SK-N-SH treated with all-trans-retinoic acid at 6 μM for 48 hours (cell line): ENCODE results near the gene ERC1.

Source experiments
- ATAC-seq: fragments of 200-7000 bp; cut with Tn5 transposase; 3 replicates; pipeline ENCODE4 v1.9.1; 2020; ENCODE audit warnings: mild to moderate bottlenecking, moderate library complexity
- ARNTL ChIP-seq: fragments of 450-650 bp; formaldehyde crosslinking; IDR thresholded peaks from 2 replicates; pipeline ENCODE4 v1.5.0; 2020; ENCODE audit warnings: low read depth, mild to moderate bottlenecking, moderate library complexity, borderline replicate concordance
- CREB5 ChIP-seq: fragments of 250-450 bp; sonication (Bioruptor Pico); IDR thresholded peaks from 2 replicates; pipeline ENCODE4 v1.5.1; 2020; ENCODE audit warnings: low read depth, mild to moderate bottlenecking, moderate library complexity
- ESRRG ChIP-seq: fragments of 250-450 bp; sonication (Bioruptor Pico); IDR thresholded peaks from 2 replicates; pipeline ENCODE4 v1.6.1; 2021; ENCODE audit warnings: mild to moderate bottlenecking
- GLIS3 ChIP-seq: fragments of 250-450 bp; sonication (Bioruptor Pico); IDR thresholded peaks from 2 replicates; pipeline ENCODE4 v1.5.0; 2020; ENCODE audit warnings: mild to moderate bottlenecking, moderate library complexity
- ISL1 ChIP-seq: fragments of 250-450 bp; sonication (Bioruptor Pico); IDR thresholded peaks from 2 replicates; pipeline ENCODE4 v2.1.2; 2022; ENCODE audit warnings: mild to moderate bottlenecking, moderate library complexity
- PATZ1 ChIP-seq: fragments of 250-450 bp; sonication (Bioruptor Pico); IDR thresholded peaks from 2 replicates; pipeline ENCODE4 v1.8.0; 2020; ENCODE audit warnings: mild to moderate bottlenecking, moderate library complexity, borderline replicate concordance
- POU6F1 ChIP-seq: fragments of 250-450 bp; sonication (Bioruptor Pico); IDR thresholded peaks from 2 replicates; pipeline ENCODE4 v1.8.0; 2021; ENCODE audit warnings: low read depth, mild to moderate bottlenecking, moderate library complexity, borderline replicate concordance
- PPARA ChIP-seq: fragments of 250-450 bp; sonication (Bioruptor Pico); IDR thresholded peaks from 2 replicates; pipeline ENCODE4 v1.5.0; 2020; ENCODE audit warnings: mild to moderate bottlenecking, borderline replicate concordance
- RARB ChIP-seq: fragments of 250-450 bp; sonication (Bioruptor Pico); IDR thresholded peaks from 2 replicates; pipeline ENCODE4 v1.8.0; 2021; ENCODE audit warnings: mild to moderate bottlenecking, moderate library complexity
- SNAI2 ChIP-seq: fragments of 250-450 bp; sonication (Bioruptor Pico); IDR thresholded peaks from 2 replicates; pipeline ENCODE4 v1.5.0; 2020; ENCODE audit warnings: mild to moderate bottlenecking, moderate library complexity
- TCF4 ChIP-seq: fragments of 250-450 bp; sonication (Bioruptor Pico); IDR thresholded peaks from 2 replicates; pipeline ENCODE4 v1.8.0; 2021; ENCODE audit warnings: mild to moderate bottlenecking, moderate library complexity, borderline replicate concordance
- TOX ChIP-seq: fragments of 250-450 bp; sonication (Bioruptor Pico); IDR thresholded peaks from 2 replicates; pipeline ENCODE4 v1.8.0; 2021; ENCODE audit warnings: mild to moderate bottlenecking, moderate library complexity, borderline replicate concordance
- TSHZ2 ChIP-seq: fragments of 250-450 bp; sonication (Bioruptor Pico); IDR thresholded peaks from 2 replicates; pipeline ENCODE4 v1.5.0; 2020; ENCODE audit warnings: mild to moderate bottlenecking, moderate library complexity
- ZC3H10 ChIP-seq: fragments of 250-450 bp; sonication (Bioruptor Pico); IDR thresholded peaks from 2 replicates; pipeline ENCODE4 v1.5.1; 2021; ENCODE audit warnings: mild to moderate bottlenecking, moderate library complexity
- ZFP3 ChIP-seq: fragments of 250-450 bp; sonication (Bioruptor Pico); IDR thresholded peaks from 2 replicates; pipeline ENCODE4 v1.5.0; 2020; ENCODE audit warnings: mild to moderate bottlenecking, moderate library complexity
- ZFP30 ChIP-seq: fragments of 450-650 bp; formaldehyde crosslinking; IDR thresholded peaks from 2 replicates; pipeline ENCODE4 v1.5.0; 2022; ENCODE audit warnings: mild to moderate bottlenecking, moderate library complexity
- ZNF565 ChIP-seq: fragments of 450-650 bp; formaldehyde crosslinking; conservative IDR thresholded peaks from 2 replicates; pipeline ENCODE4 v1.5.0; 2020; ENCODE audit warnings: low read depth, mild to moderate bottlenecking, moderate library complexity
- ZNF70 ChIP-seq: fragments of 450-650 bp; formaldehyde crosslinking; IDR thresholded peaks from 2 replicates; pipeline ENCODE4 v1.5.0; 2020; ENCODE audit warnings: mild to moderate bottlenecking, moderate library complexity
- ZNF8 ChIP-seq: fragments of 450-650 bp; formaldehyde crosslinking; IDR thresholded peaks from 2 replicates; pipeline ENCODE4 v1.5.0; 2020; ENCODE audit warnings: mild to moderate bottlenecking, moderate library complexity

The ERC1 gene

GRCh38 chr12:1213205-1213604 is 222.2 kb downstream of the ERC1 start:
- TF ChIP-seq GLIS3: no peak
- no peak for TF ChIP-seq ZFP30 (CRISPR knock-in tag)
- TF ChIP-seq TCF4 (CRISPR knock-in tag): no peak
- TF ChIP-seq ZNF8: no peak
- TF ChIP-seq ZFP3 (CRISPR knock-in tag): no peak
- TF ChIP-seq ZNF565: no peak
- TF ChIP-seq ESRRG (CRISPR knock-in tag): no peak
- TF ChIP-seq ZC3H10 (CRISPR knock-in tag): no peak
- no peak for TF ChIP-seq RARB
- no peak for TF ChIP-seq CREB5 (CRISPR knock-in tag)
- no peak for TF ChIP-seq SNAI2 (CRISPR knock-in tag)
- TF ChIP-seq TSHZ2: no peak
- no peak for TF ChIP-seq PATZ1 (CRISPR knock-in tag)
- no peak for TF ChIP-seq POU6F1 (CRISPR knock-in tag)
- no peak for TF ChIP-seq PPARA (CRISPR knock-in tag)
- no peak for TF ChIP-seq ISL1
- TF ChIP-seq TOX (CRISPR knock-in tag): no peak
- ATAC-seq: no peak

- no peak for ATAC-seq
- TF ChIP-seq ZNF70 (CRISPR knock-in tag) (no peak), CREB5 (CRISPR knock-in tag) (no peak), GLIS3 (no peak), TOX (CRISPR knock-in tag) (no peak), PATZ1 (CRISPR knock-in tag) (no peak), ARNTL (CRISPR knock-in tag) (no peak), TSHZ2 (no peak), PPARA (CRISPR knock-in tag) (no peak), POU6F1 (CRISPR knock-in tag) (no peak), ESRRG (CRISPR knock-in tag) (no peak), ZNF565 (no peak)
Measured at GRCh38 chr12:1213618-1214205, 222.7 kb downstream of the ERC1 start.
